LNCaP clone FGC (cell line): ENCODE results near the gene AMOTL1.

ENCODE experiments used
- DNase-seq: peaks from one replicate; pipeline ENCODE4 v3.0.0-alpha.2; 2011; ENCODE audit warnings: low read depth
- H3K4me3 ChIP-seq: 2 replicates; pipeline ENCODE4 v1.5.1; 2011; ENCODE audit warnings: mild to moderate bottlenecking, low read depth, low read length, control low read depth
- CTCF ChIP-seq: IDR thresholded peaks from 2 replicates; pipeline ENCODE4 v1.5.1; 2012; ENCODE audit warnings: mild to moderate bottlenecking; ENCODE audit not compliant: control insufficient read depth, insufficient read depth; ENCODE audit errors: extremely low read depth

AMOTL1 gene

GRCh38 chr11:94792451-94792850, 24.3 kb downstream of the AMOTL1 start:
- no peak for DNase-seq
- no peak for TF ChIP-seq CTCF
- no peak overlapping the region for H3K4me3 ChIP-seq

GRCh38 chr11:94793002-94793401, 24.8 kb downstream of the AMOTL1 start:
- no peak for DNase-seq
- no peak overlapping the region for H3K4me3 ChIP-seq
- no peak for TF ChIP-seq CTCF

- DNase-seq = no peak
- H3K4me3 ChIP-seq = no peak overlapping the region
- TF ChIP-seq CTCF = no peak
These were observed 25.7 kb downstream of the AMOTL1 start for GRCh38 chr11:94793822-94794221.

DNA sequence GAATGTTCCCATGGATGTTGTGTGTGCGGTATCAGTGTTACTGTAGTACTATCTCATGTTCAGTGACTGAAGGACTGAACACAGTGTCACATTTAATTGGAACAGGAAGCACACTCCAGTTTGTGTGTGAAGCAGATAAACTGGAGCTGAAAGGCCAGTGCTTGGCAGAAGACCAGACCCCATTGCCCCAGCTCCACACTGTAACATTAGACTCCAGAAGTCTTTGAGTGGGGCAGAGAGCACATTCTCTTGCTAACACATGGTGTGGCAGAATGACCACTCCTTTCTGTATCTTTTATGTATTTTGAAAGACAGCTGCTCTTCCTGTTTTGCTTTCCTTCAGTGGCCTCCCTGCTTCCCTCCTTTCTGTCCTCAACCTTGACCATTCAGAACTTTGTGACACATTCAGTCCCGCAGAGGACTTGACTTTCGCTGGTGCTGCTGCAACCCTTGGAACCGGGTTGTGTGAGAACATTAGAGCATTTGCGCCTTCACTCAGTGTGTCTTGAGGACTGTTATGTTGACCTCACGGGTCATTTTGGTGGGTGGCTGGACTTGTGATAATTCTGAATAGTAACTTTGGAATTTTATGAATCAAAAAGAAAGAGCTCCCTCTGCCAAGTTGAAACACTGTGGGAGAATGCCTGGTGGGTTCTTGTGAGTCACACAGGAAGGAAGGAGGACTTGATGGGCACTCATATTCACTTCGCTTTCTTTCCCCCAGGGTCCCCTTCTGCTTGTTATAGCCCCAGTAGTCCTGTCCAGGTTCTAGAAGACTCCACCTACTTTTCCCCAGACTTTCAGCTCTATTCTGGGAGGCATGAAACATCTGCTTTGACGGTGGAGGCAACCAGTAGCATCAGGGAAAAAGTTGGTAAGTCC, 26.4 kb downstream of the AMOTL1 start:
- no peak overlapping the region for H3K4me3 ChIP-seq
- no peak for TF ChIP-seq CTCF
- peak; percentile 70 for DNase-seq

DNA sequence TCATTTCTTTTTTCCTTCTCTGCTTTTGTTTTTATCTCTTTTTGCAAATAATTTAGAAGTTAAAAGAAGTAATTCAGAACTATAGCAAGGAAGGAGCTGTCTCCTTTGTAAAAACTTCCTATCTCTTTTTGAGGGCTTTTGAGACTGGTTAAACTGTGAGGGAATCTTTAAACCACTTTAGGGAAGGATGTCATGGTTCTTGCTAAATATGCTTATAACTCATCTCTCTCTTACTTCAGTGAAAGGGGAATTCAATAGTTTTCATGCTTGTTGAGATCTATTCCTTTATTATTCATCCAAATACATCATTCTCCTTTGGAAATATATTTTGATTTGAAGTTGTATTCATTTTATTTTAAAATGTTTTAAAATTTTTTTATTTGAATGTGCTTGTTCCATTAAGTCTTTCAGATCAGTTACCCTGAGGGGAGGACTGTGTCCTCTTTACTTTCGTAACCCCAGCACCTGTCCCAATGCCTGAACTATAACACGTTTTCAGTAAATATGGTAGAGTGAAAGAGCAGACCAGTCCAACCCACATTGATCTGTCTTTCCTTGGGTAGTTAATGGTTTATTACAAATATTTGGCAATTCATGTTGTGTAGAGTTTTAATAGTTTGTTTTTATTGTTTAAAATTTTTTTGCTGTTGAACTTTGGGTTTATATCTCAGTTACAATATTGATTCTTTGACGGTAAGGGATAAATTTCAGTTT, 27.5 kb downstream of the AMOTL1 start:
- TF ChIP-seq CTCF = no peak
- DNase-seq = no peak
- H3K4me3 ChIP-seq = no peak overlapping the region

DNA sequence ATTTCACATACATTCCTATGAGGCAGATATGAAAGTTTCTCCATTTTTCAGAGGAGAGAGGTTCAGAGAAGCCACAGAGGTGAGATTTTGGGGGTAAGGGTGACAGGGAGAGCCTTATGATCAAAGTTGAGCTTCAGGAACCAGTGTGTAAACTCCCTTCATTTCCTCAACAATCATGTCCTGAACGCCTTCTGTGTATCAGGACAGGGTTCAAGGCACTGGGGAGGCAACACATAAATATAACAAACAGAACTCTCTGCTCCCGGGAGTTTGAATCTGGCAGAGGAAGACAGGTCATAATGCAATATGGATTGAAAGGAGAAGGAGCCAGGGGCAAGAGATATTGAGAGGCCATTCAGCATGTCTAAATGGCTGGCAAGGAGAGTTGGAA, 28.0 kb downstream of the AMOTL1 start:
- no peak for TF ChIP-seq CTCF
- H3K4me3 ChIP-seq = no peak overlapping the region
- no peak for DNase-seq

DNA sequence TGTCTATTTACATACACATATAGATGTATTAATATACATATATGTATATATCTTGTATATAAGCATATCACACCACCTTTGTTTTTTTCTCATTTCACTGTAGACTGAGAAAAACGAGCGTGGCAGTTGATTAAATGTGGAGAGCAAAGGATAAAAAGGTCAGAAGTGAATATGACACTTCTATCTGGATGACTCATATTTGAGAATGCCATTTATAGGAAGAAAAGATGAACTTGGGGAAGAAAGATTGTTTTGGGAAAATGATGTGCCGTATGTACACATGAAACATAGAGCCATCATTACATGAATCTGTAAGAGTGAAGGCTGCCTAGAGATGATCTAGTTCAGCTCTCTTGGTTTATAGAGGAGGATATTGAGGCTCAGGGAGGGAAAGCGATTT, 28.7 kb downstream of the AMOTL1 start:
- no peak overlapping the region for H3K4me3 ChIP-seq

More for the DNA sequence above, 28.7 kb downstream of the AMOTL1 start:
- TF ChIP-seq CTCF = no peak
- no peak for DNase-seq
